Neuronal stem cell (in vitro differentiated cells): ENCODE data around the gene NADK2.

Experiments
- DNase-seq: peaks from one replicate; pipeline ENCODE4 v3.0.0-alpha.2; 2013; ENCODE audit warnings: low spot score
- H2AFZ ChIP-seq: one replicate; pipeline ENCODE4 v1.6.1; 2013; ENCODE audit warnings: mild to moderate bottlenecking, low read length, inconsistent platforms
- H2AK5ac ChIP-seq: 2 replicates; pipeline ENCODE4 v1.6.1; 2013; ENCODE audit warnings: low read depth, mild to moderate bottlenecking, inconsistent platforms, low read length, moderate library complexity, mixed read lengths
- H2BK120ac ChIP-seq: 2 replicates; pipeline ENCODE4 v1.6.1; 2013; ENCODE audit warnings: low read depth, mild to moderate bottlenecking, inconsistent platforms, low read length, moderate library complexity, mixed read lengths
- H2BK12ac ChIP-seq: one replicate; pipeline ENCODE4 v1.6.1; 2013; ENCODE audit warnings: low read length, inconsistent platforms
- H2BK15ac ChIP-seq: 2 replicates; pipeline ENCODE4 v1.6.1; 2013; ENCODE audit warnings: mild to moderate bottlenecking, low read length, inconsistent platforms, mixed read lengths
- H2BK5ac ChIP-seq: one replicate; pipeline ENCODE4 v1.6.1; 2013; ENCODE audit warnings: inconsistent platforms, mild to moderate bottlenecking, low read length, moderate library complexity
- H3K14ac ChIP-seq: one replicate; pipeline ENCODE4 v1.6.1; 2013; ENCODE audit warnings: low read length, inconsistent platforms
- H3K18ac ChIP-seq: 2 replicates; pipeline ENCODE4 v1.6.1; 2013; ENCODE audit warnings: low read length, inconsistent platforms
- H3K23ac ChIP-seq: 2 replicates; pipeline ENCODE4 v1.6.1; 2013; ENCODE audit warnings: low read depth, mild to moderate bottlenecking, mixed read lengths, low read length, inconsistent platforms; ENCODE audit not compliant: poor library complexity
- H3K27ac ChIP-seq: replicated peaks from 3 replicates; pipeline ENCODE4 v1.5.1; 2013; ENCODE audit warnings: low read length, inconsistent platforms
- H3K27me3 ChIP-seq, 3 experiments: 2 replicates each; pipeline ENCODE4 v1.6.1; 2013; ENCODE audit warnings: low read length in 3 of 3, mild to moderate bottlenecking in 2 of 3, inconsistent platforms in 1 of 3, low read depth in 1 of 3, mixed read lengths in 1 of 3, moderate library complexity in 1 of 3; ENCODE audit not compliant: control insufficient read depth in 3 of 3, insufficient read depth in 3 of 3
- H3K36me3 ChIP-seq, 2 donors: replicated peaks in 1 of 2; 2 replicates each; pipeline ENCODE4 v1.6.1; 2013; ENCODE audit warnings: low read length in 2 of 2; ENCODE audit not compliant: control insufficient read depth in 2 of 2, insufficient read depth in 2 of 2
- H3K4ac ChIP-seq: 2 replicates; pipeline ENCODE4 v1.6.1; 2013; ENCODE audit warnings: inconsistent platforms, mild to moderate bottlenecking, low read length, moderate library complexity
- H3K4me1 ChIP-seq, 2 donors: 1 replicate in 1 of 2; 2 replicates in 1 of 2; pipeline ENCODE4 v1.6.1; 2013; ENCODE audit warnings: low read length in 2 of 2, low read depth in 1 of 2; ENCODE audit not compliant: control insufficient read depth in 2 of 2, insufficient read depth in 1 of 2
- H3K4me2 ChIP-seq: one replicate; pipeline ENCODE4 v1.6.1; 2013; ENCODE audit warnings: mild to moderate bottlenecking, low read length, inconsistent platforms; ENCODE audit not compliant: insufficient read depth, poor library complexity, severe bottlenecking
- H3K4me3 ChIP-seq, 2 donors: 2 replicates each; pipeline ENCODE4 v1.5.1; 2013; ENCODE audit warnings: low read length in 2 of 2, mild to moderate bottlenecking in 2 of 2, inconsistent platforms in 1 of 2, moderate library complexity in 1 of 2
- H3K79me1 ChIP-seq: one replicate; pipeline ENCODE4 v1.6.1; 2013; ENCODE audit warnings: low read depth, mild to moderate bottlenecking, inconsistent platforms, low read length, moderate library complexity
- H3K9ac ChIP-seq: one replicate; pipeline ENCODE4 v1.6.1; 2013; ENCODE audit warnings: mild to moderate bottlenecking, low read depth, low read length, inconsistent platforms; ENCODE audit not compliant: poor library complexity
- H3K9me3 ChIP-seq, 2 donors: replicated peaks in 1 of 2; 2 replicates each; pipeline versions ENCODE3 to v1.6.1; 2013; ENCODE audit warnings: low read length in 2 of 2, mild to moderate bottlenecking in 2 of 2, inconsistent platforms in 1 of 2, low read depth in 1 of 2, mixed read lengths in 1 of 2, moderate library complexity in 1 of 2; ENCODE audit not compliant: control insufficient read depth in 2 of 2, insufficient read depth in 1 of 2
- H4K8ac ChIP-seq: one replicate; pipeline ENCODE4 v1.6.1; 2013; ENCODE audit warnings: low read depth, mild to moderate bottlenecking, inconsistent platforms, low read length, moderate library complexity
- H4K91ac ChIP-seq: one replicate; pipeline ENCODE4 v1.6.1; 2013; ENCODE audit warnings: low read length, low read depth, mild to moderate bottlenecking, inconsistent platforms; ENCODE audit not compliant: poor library complexity
- WGBS, 2 donors: extraction: QIAGEN DNeasy Blood & Tissue Kit; methylation state at CpG; one replicate each; pipeline ENCODE4 v1.1.7; 2013; ENCODE audit warnings: missing lambda C conversion rate in 2 of 2, mixed read lengths in 1 of 2; ENCODE audit not compliant: insufficient read length in 2 of 2, insufficient replicate concordance in 1 of 2; ENCODE audit errors: extremely low coverage in 2 of 2; 5-methylcytosine and 5-hydroxymethylcytosine counted together

NADK2 gene

GRCh38 chr5:36152324-36153297 lies 89.1 kb downstream of the NADK2 start:
- Histone ChIP-seq H3K36me3 (peaks cover 5 to 50% of the 10 kb centered on the region in 2 donors), H2AFZ (peak overlapping the region; percentile 97), H3K23ac (no peak overlapping the region), H3K4me3 (peak overlapping the region; percentile 79 to 84), H2AK5ac (no peak overlapping the region), H2BK12ac (no peak overlapping the region), H3K18ac (no peak overlapping the region), H4K91ac (no peak overlapping the region), H3K27ac (no peak overlapping the region), H3K14ac (no peak overlapping the region), H2BK120ac (no peak overlapping the region), H3K27me3 (no peaks in the 10 kb centered on the region), H3K79me1 (no peaks in the 10 kb centered on the region), H4K8ac (no peak overlapping the region), H3K4me1 (peaks cover 1 to 4% of the 10 kb centered on the region in 2 donors), H3K9ac (no peak overlapping the region), H2BK5ac (no peak overlapping the region), H2BK15ac (no peak overlapping the region), H3K4ac (no peak overlapping the region), H3K4me2 (peak overlapping the region; percentile 38), H3K9me3 (no peaks in the 10 kb centered on the region)
- no CpG with 5 or more reads among the region's 24 CpGs for WGBS, 2 donors
- no peak for DNase-seq

GRCh38 chr5:36151434-36152323 lies 90.0 kb downstream of the NADK2 start, which contains the start of the genes LMBRD2 and SKP2:
TSS of gene LMBRD2 (minus strand) at chr5:36151887. CDS start at chr5:36143349, 8,538 bp downstream.
TSS of gene SKP2 (plus strand) at chr5:36152111. CDS start at chr5:36152263, 152 bp downstream.
- peak within 1 kb of the TSS; percentile 93 for H3K9ac ChIP-seq
- H4K8ac ChIP-seq: no peak within 1 kb of the TSS
- H2BK5ac ChIP-seq: no peak within 1 kb of the TSS
- no peak within 1 kb of the TSS for H3K18ac ChIP-seq
- H2AFZ ChIP-seq: peak within 1 kb of the TSS; percentile 97
- H3K36me3 ChIP-seq: peaks cover 5 to 41% of the 10 kb centered on the region in 2 donors
- H4K91ac ChIP-seq: no peak within 1 kb of the TSS
- H3K4me1 ChIP-seq: peaks cover 1 to 4% of the 10 kb centered on the region in 2 donors
- WGBS, 2 donors: no CpG with 5 or more reads among the region's 81 CpGs
- H3K4me3 ChIP-seq: peak within 1 kb of the TSS; percentile 79 to 97
- peak; percentile 96 for DNase-seq
- H3K4me2 ChIP-seq: peak within 1 kb of the TSS; percentile 72
- H2BK120ac ChIP-seq: no peak within 1 kb of the TSS
- H2AK5ac ChIP-seq: no peak within 1 kb of the TSS
- no peak within 1 kb of the TSS for H3K27ac ChIP-seq
- H2BK12ac ChIP-seq: no peak within 1 kb of the TSS
- no peak within 1 kb of the TSS for H2BK15ac ChIP-seq
- H3K14ac ChIP-seq: no peak within 1 kb of the TSS
- no peaks in the 10 kb centered on the region for H3K27me3 ChIP-seq
- H3K9me3 ChIP-seq: no peaks in the 10 kb centered on the region
- no peaks in the 10 kb centered on the region for H3K79me1 ChIP-seq
- no peak within 1 kb of the TSS for H3K4ac ChIP-seq
- peak within 1 kb of the TSS; percentile 20 for H3K23ac ChIP-seq

GRCh38 chr5:36150676-36151433 lies 90.9 kb downstream of the NADK2 start:
- Histone ChIP-seq H3K4me2 (peak overlapping the region; percentile 72), H3K79me1 (no peaks in the 10 kb centered on the region), H2AK5ac (no peak overlapping the region), H3K27me3 (no peaks in the 10 kb centered on the region), H2BK5ac (no peak overlapping the region), H3K14ac (no peak overlapping the region), H3K4me1 (peaks cover 0 to 4% of the 10 kb centered on the region in 2 donors), H3K9me3 (no peaks in the 10 kb centered on the region), H4K8ac (no peak overlapping the region), H3K27ac (no peak overlapping the region), H3K23ac (no peak overlapping the region), H3K36me3 (peaks cover 3 to 33% of the 10 kb centered on the region in 2 donors), H3K18ac (no peak overlapping the region), H3K9ac (peak overlapping the region; percentile 16), H3K4me3 (peak overlapping the region; percentile 79 to 97), H2BK12ac (no peak overlapping the region), H4K91ac (no peak overlapping the region), H2BK120ac (no peak overlapping the region), H2AFZ (peak overlapping the region; percentile 97), H2BK15ac (no peak overlapping the region), H3K4ac (no peak overlapping the region)
- DNase-seq: peak; percentile 21
- no CpG with 5 or more reads among the region's 23 CpGs for WGBS, 2 donors
